HEK293 (cell line): ENCODE data around the gene PPARA.

Source experiments
- CTCF ChIA-PET: fragments of 350-600 bp; formaldehyde crosslinking; extraction: SDS; loops from one replicate; lab custom pipeline; 2021; ENCODE audit warnings: antibody characterized with exemption; lab: Yijun Ruan, JAX
- POLR2A ChIA-PET: fragments of 300-600 bp; formaldehyde crosslinking; extraction: SDS; loops from one replicate; lab custom pipeline; 2020; ENCODE audit warnings: antibody characterized with exemption, inconsistent platforms; lab: Yijun Ruan, JAX
- H3K27ac ChIP-seq: fragments of 200-500 bp; sonication (Bioruptor generic); 2 replicates; pipeline ENCODE4 v1.5.1; 2014; ENCODE audit warnings: low read depth, low read length, control low read depth, inconsistent platforms; ENCODE audit errors: extremely low read depth
- H3K36me3 ChIP-seq, 2 experiments: fragments of 200-500 bp in 1 of 2; sonication (Bioruptor generic) in 1 of 2; 1 replicate in 1 of 2; 2 replicates in 1 of 2; pipeline ENCODE4 v1.5.1; 2014 to 2017; ENCODE audit warnings: inconsistent platforms in 2 of 2, low read length in 2 of 2; ENCODE audit not compliant: control insufficient read depth in 2 of 2, insufficient read depth in 1 of 2
- H3K4me1 ChIP-seq: fragments of 200-500 bp; sonication (Bioruptor generic); 2 replicates; pipeline ENCODE4 v1.5.1; 2014; ENCODE audit warnings: mild to moderate bottlenecking, low read length, inconsistent platforms; ENCODE audit not compliant: control insufficient read depth, insufficient read depth
- H3K4me3 ChIP-seq: 2 replicates; pipeline ENCODE4 v1.5.1; 2011; ENCODE audit warnings: low read depth, mild to moderate bottlenecking, control low read depth, low read length, moderate library complexity
- H3K9me3 ChIP-seq: fragments of 200-500 bp; sonication (Bioruptor generic); 2 replicates; pipeline ENCODE4 v1.5.1; 2014; ENCODE audit warnings: low read depth, low read length, inconsistent platforms; ENCODE audit not compliant: control insufficient read depth, insufficient read depth
- ATF2 ChIP-seq: fragments of 450-650 bp; formaldehyde crosslinking; IDR thresholded peaks from 2 replicates; pipeline ENCODE4 v1.5.1; 2016; ENCODE audit warnings: missing biosample characterization, missing genetic modification characterization, low read depth
- HOXA7 ChIP-seq: sonication (generic); formaldehyde crosslinking; IDR thresholded peaks from 2 replicates; pipeline ENCODE4 v1.8.1; 2022; ENCODE audit warnings: missing genetic modification reagents, borderline replicate concordance
- HOXD13 ChIP-seq: sonication (generic); formaldehyde crosslinking; IDR thresholded peaks from 2 replicates; pipeline ENCODE4 v1.8.0; 2022; ENCODE audit warnings: missing genetic modification reagents, borderline replicate concordance
- MZF1 ChIP-seq: fragments of 450-650 bp; formaldehyde crosslinking; IDR thresholded peaks from 2 replicates; pipeline ENCODE4 v1.5.1; 2017; ENCODE audit warnings: missing biosample characterization, missing genetic modification characterization, borderline replicate concordance
- PRDM10 ChIP-seq: fragments of 450-650 bp; formaldehyde crosslinking; IDR thresholded peaks from 2 replicates; pipeline ENCODE4 v1.5.1; 2016; ENCODE audit warnings: missing biosample characterization, missing genetic modification characterization
- ZFP3 ChIP-seq: fragments of 450-650 bp; formaldehyde crosslinking; IDR thresholded peaks from 2 replicates; pipeline ENCODE4 v1.5.1; 2016; ENCODE audit warnings: low read depth, missing biosample characterization, missing genetic modification characterization
- ZNF133 ChIP-seq: fragments of 450-650 bp; formaldehyde crosslinking; IDR thresholded peaks from 2 replicates; pipeline ENCODE4 v1.5.1; 2016; ENCODE audit warnings: missing biosample characterization, missing genetic modification characterization
- ZNF148 ChIP-seq: fragments of 450-650 bp; formaldehyde crosslinking; IDR thresholded peaks from 2 replicates; pipeline ENCODE4 v1.5.0; 2017; ENCODE audit warnings: missing biosample characterization, missing genetic modification characterization, borderline replicate concordance
- ZNF174 ChIP-seq: fragments of 450-650 bp; formaldehyde crosslinking; IDR thresholded peaks from 2 replicates; pipeline ENCODE4 v1.5.0; 2017; ENCODE audit warnings: missing biosample characterization, mild to moderate bottlenecking, missing genetic modification characterization
- ZNF202 ChIP-seq: fragments of 450-650 bp; formaldehyde crosslinking; IDR thresholded peaks from 2 replicates; pipeline ENCODE4 v1.5.1; 2016; ENCODE audit warnings: missing biosample characterization, missing genetic modification characterization, borderline replicate concordance
- ZNF335 ChIP-seq: fragments of 450-650 bp; formaldehyde crosslinking; conservative IDR thresholded peaks from 2 replicates; pipeline ENCODE4 v1.5.1; 2016; ENCODE audit warnings: missing biosample characterization, missing genetic modification characterization
- ZNF404 ChIP-seq: fragments of 450-650 bp; formaldehyde crosslinking; IDR thresholded peaks from 2 replicates; pipeline ENCODE4 v1.5.1; 2017; ENCODE audit warnings: missing biosample characterization, missing genetic modification characterization
- ZNF488 ChIP-seq: fragments of 450-650 bp; formaldehyde crosslinking; IDR thresholded peaks from 2 replicates; pipeline ENCODE4 v1.5.1; 2016; ENCODE audit warnings: missing biosample characterization, missing genetic modification characterization
- ZNF548 ChIP-seq: fragments of 450-650 bp; formaldehyde crosslinking; IDR thresholded peaks from 2 replicates; pipeline ENCODE4 v1.5.1; 2016; ENCODE audit warnings: missing biosample characterization, missing genetic modification characterization
- ZNF600 ChIP-seq: fragments of 450-650 bp; formaldehyde crosslinking; IDR thresholded peaks from 2 replicates; pipeline ENCODE4 v1.5.1; 2016; ENCODE audit warnings: missing biosample characterization, missing genetic modification characterization
- ZSCAN30 ChIP-seq: fragments of 450-650 bp; IDR thresholded peaks from 2 replicates; pipeline ENCODE4 v1.5.1; 2018; ENCODE audit warnings: missing biosample characterization, mild to moderate bottlenecking, missing genetic modification characterization, moderate library complexity

The PPARA gene

GRCh38 chr22:46171940-46172339 lies 21.6 kb downstream of the PPARA start:
- Histone ChIP-seq H3K27ac (no peak overlapping the region), H3K36me3 (peaks cover 0 to 2% of the 10 kb centered on the region in 2 experiments; a peak in 2 of 3 replicates), H3K4me1 (no peaks in the 10 kb centered on the region; the same call in 1 of the 2 replicates), H3K4me3 (no peak overlapping the region), H3K9me3 (no peaks in the 10 kb centered on the region)
- TF ChIP-seq ZNF335 (tag by site-specific recombination) = no peak
- no peak for TF ChIP-seq ZNF600
- no peak for TF ChIP-seq ZNF174 (tag by site-specific recombination)
- no peak for TF ChIP-seq ZNF404 (tag by site-specific recombination)
- no peak for TF ChIP-seq PRDM10 (tag by site-specific recombination)
- no peak for TF ChIP-seq ZNF548 (tag by site-specific recombination)
- no peak for TF ChIP-seq ZSCAN30 (tag by site-specific recombination)
- no peak for TF ChIP-seq ATF2
- TF ChIP-seq ZNF488 = no peak
- TF ChIP-seq HOXD13 (CRISPR knock-in tag) = no peak
- TF ChIP-seq ZNF148 (tag by site-specific recombination) = no peak
- TF ChIP-seq ZNF202 (tag by site-specific recombination) = no peak
- TF ChIP-seq MZF1 = no peak
- TF ChIP-seq HOXA7 (CRISPR knock-in tag) = no peak
- CTCF ChIA-PET = interaction anchor here (0.6 kb wide), 1 partner anchor 135 kb away, joined by 4 read pairs; no protein-coding TSS in a partner anchor
- POLR2A ChIA-PET = no interaction called here

GRCh38 chr22:46172522-46173110 lies 22.3 kb downstream of the PPARA start:
- ChIA-PET CTCF (interaction anchor here (0.6 kb wide), 1 partner anchor 134 kb away, joined by 4 read pairs; no protein-coding TSS in a partner anchor), POLR2A (no interaction called here)
- Histone ChIP-seq H3K4me3 (no peak overlapping the region), H3K27ac (no peak overlapping the region), H3K36me3 (peaks cover 0 to 4% of the 10 kb centered on the region in 2 experiments; a peak in 2 of 3 replicates), H3K4me1 (no peaks in the 10 kb centered on the region; the same call in 1 of the 2 replicates), H3K9me3 (no peaks in the 10 kb centered on the region)
- TF ChIP-seq ZNF133 = no peak
- TF ChIP-seq ZFP3 = no peak
